HEK293 (cell line): ENCODE results near the gene TMEM270.

Source experiments
- CTCF ChIA-PET: fragments of 350-600 bp; formaldehyde crosslinking; extraction: SDS; loops from one replicate; lab custom pipeline; 2021; ENCODE audit warnings: antibody characterized with exemption; lab: Yijun Ruan, JAX
- POLR2A ChIA-PET: fragments of 300-600 bp; formaldehyde crosslinking; extraction: SDS; loops from one replicate; lab custom pipeline; 2020; ENCODE audit warnings: antibody characterized with exemption, inconsistent platforms; lab: Yijun Ruan, JAX
- H3K27ac ChIP-seq: fragments of 200-500 bp; sonication (Bioruptor generic); 2 replicates; pipeline ENCODE4 v1.5.1; 2014; ENCODE audit warnings: low read depth, low read length, control low read depth, inconsistent platforms; ENCODE audit errors: extremely low read depth
- H3K36me3 ChIP-seq, 2 experiments: fragments of 200-500 bp in 1 of 2; sonication (Bioruptor generic) in 1 of 2; 1 replicate in 1 of 2; 2 replicates in 1 of 2; pipeline ENCODE4 v1.5.1; 2014 to 2017; ENCODE audit warnings: inconsistent platforms in 2 of 2, low read length in 2 of 2; ENCODE audit not compliant: control insufficient read depth in 2 of 2, insufficient read depth in 1 of 2
- H3K4me1 ChIP-seq: fragments of 200-500 bp; sonication (Bioruptor generic); 2 replicates; pipeline ENCODE4 v1.5.1; 2014; ENCODE audit warnings: mild to moderate bottlenecking, low read length, inconsistent platforms; ENCODE audit not compliant: control insufficient read depth, insufficient read depth
- H3K4me3 ChIP-seq: 2 replicates; pipeline ENCODE4 v1.5.1; 2011; ENCODE audit warnings: low read depth, mild to moderate bottlenecking, control low read depth, low read length, moderate library complexity
- H3K9me3 ChIP-seq: fragments of 200-500 bp; sonication (Bioruptor generic); 2 replicates; pipeline ENCODE4 v1.5.1; 2014; ENCODE audit warnings: low read depth, low read length, inconsistent platforms; ENCODE audit not compliant: control insufficient read depth, insufficient read depth
- EGR2 ChIP-seq: fragments of 450-650 bp; formaldehyde crosslinking; IDR thresholded peaks from 2 replicates; pipeline ENCODE4 v1.5.1; 2016; ENCODE audit warnings: low read depth, missing biosample characterization, missing genetic modification characterization
- KLF7 ChIP-seq: fragments of 450-650 bp; formaldehyde crosslinking; IDR thresholded peaks from 2 replicates; pipeline ENCODE4 v1.5.1; 2016; ENCODE audit warnings: missing biosample characterization, missing genetic modification characterization, borderline replicate concordance
- KLF8 ChIP-seq: fragments of 450-650 bp; formaldehyde crosslinking; IDR thresholded peaks from 2 replicates; pipeline ENCODE4 v1.5.1; 2016; ENCODE audit warnings: missing biosample characterization, missing genetic modification characterization
- SALL2 ChIP-seq: fragments of 450-650 bp; formaldehyde crosslinking; IDR thresholded peaks from 2 replicates; pipeline ENCODE4 v1.5.0; 2017; ENCODE audit warnings: missing biosample characterization, mild to moderate bottlenecking, missing genetic modification characterization, borderline replicate concordance
- ZBTB1 ChIP-seq: fragments of 450-650 bp; formaldehyde crosslinking; IDR thresholded peaks from 2 replicates; pipeline ENCODE4 v1.5.1; 2016; ENCODE audit warnings: missing biosample characterization, missing genetic modification characterization
- ZBTB11 ChIP-seq: fragments of 450-650 bp; formaldehyde crosslinking; conservative IDR thresholded peaks from 2 replicates; pipeline ENCODE4 v1.5.1; 2016; ENCODE audit warnings: low read depth, missing biosample characterization, missing genetic modification characterization
- ZBTB44 ChIP-seq: fragments of 450-650 bp; IDR thresholded peaks from 2 replicates; pipeline ENCODE4 v1.5.1; 2018; ENCODE audit warnings: missing biosample characterization, mild to moderate bottlenecking, missing genetic modification characterization
- ZNF133 ChIP-seq: fragments of 450-650 bp; formaldehyde crosslinking; IDR thresholded peaks from 2 replicates; pipeline ENCODE4 v1.5.1; 2016; ENCODE audit warnings: missing biosample characterization, missing genetic modification characterization
- ZNF155 ChIP-seq: fragments of 450-650 bp; formaldehyde crosslinking; IDR thresholded peaks from 2 replicates; pipeline ENCODE4 v1.5.1; 2016; ENCODE audit warnings: missing biosample characterization, missing genetic modification characterization
- ZNF157 ChIP-seq: fragments of 450-650 bp; formaldehyde crosslinking; IDR thresholded peaks from 2 replicates; pipeline ENCODE4 v1.5.1; 2016; ENCODE audit warnings: missing biosample characterization, missing genetic modification characterization
- ZNF280D ChIP-seq: fragments of 450-650 bp; formaldehyde crosslinking; IDR thresholded peaks from 2 replicates; pipeline ENCODE4 v1.5.1; 2016; ENCODE audit warnings: missing biosample characterization, missing genetic modification characterization
- ZNF302 ChIP-seq: fragments of 450-650 bp; formaldehyde crosslinking; IDR thresholded peaks from 2 replicates; pipeline ENCODE4 v1.5.1; 2016; ENCODE audit warnings: missing biosample characterization, missing genetic modification characterization, low read depth
- ZNF341 ChIP-seq: fragments of 450-650 bp; formaldehyde crosslinking; IDR thresholded peaks from 2 replicates; pipeline ENCODE4; 2016; ENCODE audit warnings: low read depth, missing biosample characterization, missing genetic modification characterization
- ZNF416 ChIP-seq: fragments of 450-650 bp; formaldehyde crosslinking; IDR thresholded peaks from 2 replicates; pipeline ENCODE4 v1.5.1; 2016; ENCODE audit warnings: missing biosample characterization, missing genetic modification characterization
- ZNF449 ChIP-seq: fragments of 450-650 bp; formaldehyde crosslinking; IDR thresholded peaks from 2 replicates; pipeline ENCODE4 v1.5.1; 2017; ENCODE audit warnings: missing biosample characterization, mild to moderate bottlenecking, missing genetic modification characterization, moderate library complexity
- ZNF501 ChIP-seq: fragments of 450-650 bp; formaldehyde crosslinking; IDR thresholded peaks from 2 replicates; pipeline ENCODE4 v1.5.1; 2016; ENCODE audit warnings: missing biosample characterization, missing genetic modification characterization
- ZNF529 ChIP-seq: fragments of 450-650 bp; formaldehyde crosslinking; IDR thresholded peaks from 2 replicates; pipeline ENCODE4 v1.5.1; 2017; ENCODE audit warnings: missing genetic modification characterization, missing biosample characterization; ENCODE audit not compliant: insufficient replicate concordance
- ZNF548 ChIP-seq: fragments of 450-650 bp; formaldehyde crosslinking; IDR thresholded peaks from 2 replicates; pipeline ENCODE4 v1.5.1; 2016; ENCODE audit warnings: missing biosample characterization, missing genetic modification characterization
- ZNF639 ChIP-seq: fragments of 450-650 bp; formaldehyde crosslinking; IDR thresholded peaks from 2 replicates; pipeline ENCODE4 v1.5.1; 2016; ENCODE audit warnings: missing biosample characterization, missing genetic modification characterization
- ZNF645 ChIP-seq: fragments of 450-650 bp; formaldehyde crosslinking; IDR thresholded peaks from 2 replicates; pipeline ENCODE4; 2016; ENCODE audit warnings: missing biosample characterization, missing genetic modification characterization
- ZNF664 ChIP-seq: fragments of 450-650 bp; formaldehyde crosslinking; IDR thresholded peaks from 2 replicates; pipeline ENCODE4 v1.5.1; 2016; ENCODE audit warnings: missing biosample characterization, missing genetic modification characterization
- ZNF777 ChIP-seq: fragments of 450-650 bp; formaldehyde crosslinking; IDR thresholded peaks from 2 replicates; pipeline ENCODE4 v1.5.1; 2017; ENCODE audit warnings: missing biosample characterization, missing genetic modification characterization, borderline replicate concordance
- ZNF830 ChIP-seq: fragments of 450-650 bp; IDR thresholded peaks from 2 replicates; pipeline ENCODE4 v1.5.0; 2018; ENCODE audit warnings: missing biosample characterization, missing genetic modification characterization, low read depth, mild to moderate bottlenecking, moderate library complexity

Gene TMEM270

GRCh38 chr7:73888959-73889358 is 28.0 kb downstream of the TMEM270 start:
- TF ChIP-seq ZNF280D (tag by site-specific recombination): no peak
- no peak for TF ChIP-seq ZNF501
- no peak for TF ChIP-seq KLF8 (tag by site-specific recombination)
- TF ChIP-seq ZNF664: no peak
- TF ChIP-seq EGR2 (tag by site-specific recombination): no peak
- no peak for TF ChIP-seq ZBTB44
- no peak for TF ChIP-seq ZNF777 (tag by site-specific recombination)
- TF ChIP-seq ZNF133: no peak
- ChIA-PET CTCF (no interaction called here), POLR2A (no interaction called here)
- Histone ChIP-seq H3K4me1 (no peaks in the 10 kb centered on the region), H3K36me3 (no peaks in the 10 kb centered on the region), H3K27ac (no peak overlapping the region), H3K9me3 (no peaks in the 10 kb centered on the region), H3K4me3 (no peak overlapping the region)

- no peaks in the 10 kb centered on the region for H3K9me3 ChIP-seq
- POLR2A ChIA-PET: no interaction called here
- H3K27ac ChIP-seq: no peak overlapping the region
- CTCF ChIA-PET: no interaction called here
- no peaks in the 10 kb centered on the region for H3K36me3 ChIP-seq
- no peak overlapping the region for H3K4me3 ChIP-seq
- H3K4me1 ChIP-seq: no peaks in the 10 kb centered on the region
- TF ChIP-seq ZNF157 (tag by site-specific recombination): no peak
- no peak for TF ChIP-seq SALL2
- no peak for TF ChIP-seq ZBTB1 (tag by site-specific recombination)
- no peak for TF ChIP-seq ZNF639 (tag by site-specific recombination)
- TF ChIP-seq ZNF155 (tag by site-specific recombination): no peak
- no peak for TF ChIP-seq ZNF449 (tag by site-specific recombination)
- TF ChIP-seq KLF7: no peak
- TF ChIP-seq ZNF548 (tag by site-specific recombination): no peak
- TF ChIP-seq ZBTB11 (tag by site-specific recombination): peak; percentile 72
- TF ChIP-seq ZNF302 (tag by site-specific recombination): no peak
- TF ChIP-seq KLF8 (tag by site-specific recombination): no peak
- TF ChIP-seq ZNF830: no peak
- no peak for TF ChIP-seq ZNF341
- TF ChIP-seq ZNF645 (tag by site-specific recombination): no peak
- no peak for TF ChIP-seq ZNF529 (tag by site-specific recombination)
- no peak for TF ChIP-seq ZNF416
Observed at GRCh38 chr7:73890555-73891147, 29.7 kb downstream of the TMEM270 start.
